GM21529 (cell line): ENCODE data around the gene ZRANB1.

Experiments used
- ATAC-seq: cut with Tn5 transposase; IDR thresholded peaks from one replicate; pipeline ENCODE4 v1.9.1; 2021; ENCODE audit not compliant: unreplicated experiment

Gene ZRANB1

DNA sequence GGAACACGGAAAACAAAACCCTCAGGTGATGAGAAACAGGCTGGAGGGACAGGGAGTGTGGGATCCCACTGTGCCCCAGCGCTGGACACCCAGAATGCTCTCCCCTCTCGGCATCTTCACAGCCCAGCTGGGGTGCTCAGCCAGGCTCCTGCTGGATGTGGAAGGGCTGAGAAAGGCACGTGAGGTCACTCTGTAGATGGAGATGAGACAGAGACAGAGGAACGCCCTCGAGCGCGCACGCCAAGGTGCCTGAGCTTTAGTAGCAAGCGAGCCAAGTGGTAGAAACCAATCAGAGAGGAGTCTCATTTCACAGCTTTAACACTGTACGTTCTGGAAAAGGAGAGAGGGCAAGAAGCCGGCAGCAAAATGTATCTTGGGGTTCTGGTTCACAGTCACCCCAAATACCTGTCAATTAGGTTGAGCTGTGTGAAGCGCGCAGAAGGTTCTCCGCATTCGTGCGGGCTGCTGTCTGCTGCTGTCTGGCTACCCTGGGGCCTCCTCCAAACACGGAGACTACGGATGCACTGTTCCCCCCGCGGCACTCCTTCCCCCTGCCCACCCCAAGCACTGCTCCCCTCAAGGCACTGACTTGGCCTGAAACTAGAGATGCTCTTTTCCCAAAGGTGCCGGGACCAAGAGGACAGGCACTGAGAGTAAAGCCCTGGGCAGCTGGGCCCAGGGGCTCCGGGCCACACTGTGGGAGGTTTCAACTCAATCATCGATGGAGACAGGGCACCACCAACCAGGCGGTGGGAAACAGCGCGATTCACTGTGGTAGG, 91.4 kb downstream of the ZRANB1 start:
- ATAC-seq: no peak

DNA sequence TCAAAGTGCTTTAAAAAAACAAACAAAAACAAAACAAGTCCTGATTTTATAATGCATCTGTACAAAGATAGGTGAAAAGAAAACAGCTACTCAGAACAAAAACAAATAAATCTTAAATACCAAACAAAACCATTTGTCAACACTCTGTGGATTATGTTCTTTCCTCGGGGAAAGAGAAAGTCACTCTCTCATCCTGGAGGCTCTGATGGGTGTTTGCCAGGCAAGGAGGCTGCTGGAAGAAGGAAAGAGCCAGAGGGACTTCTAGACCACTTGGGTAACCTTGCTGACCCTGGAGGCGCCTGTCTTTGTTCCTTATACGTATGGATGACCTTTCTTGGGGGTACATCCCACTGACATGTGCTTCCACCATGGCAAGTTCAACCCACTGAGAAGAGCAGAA, 92.8 kb downstream of the ZRANB1 start:
- ATAC-seq: no peak

DNA sequence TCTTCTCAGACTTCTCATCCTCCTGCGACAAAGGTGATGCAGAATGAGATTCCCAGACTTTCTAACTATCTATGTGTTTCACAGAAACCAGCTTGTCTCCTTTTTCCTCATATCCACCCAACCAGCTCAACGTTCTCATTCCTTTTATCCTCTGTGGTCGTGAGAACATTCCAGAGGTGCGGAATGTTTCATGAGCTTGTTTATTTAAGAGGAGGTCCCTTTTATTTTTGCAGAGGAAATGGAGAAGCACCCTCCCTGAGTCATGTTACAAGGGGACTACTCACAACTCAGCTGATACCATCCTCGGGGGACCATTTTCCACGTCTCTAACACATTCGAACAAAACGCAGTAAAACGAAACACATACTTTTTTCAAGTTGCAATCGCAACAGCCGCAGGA, 93.2 kb downstream of the ZRANB1 start:
- no peak for ATAC-seq

DNA sequence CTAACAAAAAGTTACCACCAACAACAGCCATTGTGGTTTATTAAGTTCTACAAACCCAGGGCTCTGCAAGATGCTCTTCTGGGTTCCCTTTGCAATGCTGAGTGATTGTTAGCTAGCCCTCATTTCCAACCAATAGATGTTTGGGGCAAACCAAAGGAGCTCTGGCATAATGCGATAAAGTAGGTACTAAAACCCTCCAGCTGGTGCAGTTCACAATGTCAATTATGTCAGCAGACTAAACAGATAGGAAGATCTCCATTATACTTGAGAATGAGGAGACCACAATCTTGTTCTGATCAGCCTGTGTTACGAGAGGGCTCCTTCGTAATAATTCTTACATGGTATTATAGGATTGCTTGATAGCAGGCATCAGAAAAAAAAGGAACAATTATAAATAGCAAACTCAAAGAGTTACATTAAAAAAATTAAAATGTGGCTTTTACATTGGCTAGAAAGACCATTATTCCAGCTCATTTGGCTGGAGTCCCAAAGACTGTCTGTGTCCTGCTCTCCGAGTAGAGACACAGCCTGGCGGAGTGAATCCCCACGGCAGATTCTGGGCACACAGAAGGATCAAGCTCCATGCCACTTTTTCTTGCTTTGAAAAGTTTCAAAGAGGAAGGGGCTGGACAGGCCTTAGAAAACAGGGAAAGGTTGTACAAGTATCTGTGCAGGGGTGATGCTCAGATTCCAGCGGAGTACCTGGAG, 93.8 kb downstream of the ZRANB1 start:
- no peak for ATAC-seq

DNA sequence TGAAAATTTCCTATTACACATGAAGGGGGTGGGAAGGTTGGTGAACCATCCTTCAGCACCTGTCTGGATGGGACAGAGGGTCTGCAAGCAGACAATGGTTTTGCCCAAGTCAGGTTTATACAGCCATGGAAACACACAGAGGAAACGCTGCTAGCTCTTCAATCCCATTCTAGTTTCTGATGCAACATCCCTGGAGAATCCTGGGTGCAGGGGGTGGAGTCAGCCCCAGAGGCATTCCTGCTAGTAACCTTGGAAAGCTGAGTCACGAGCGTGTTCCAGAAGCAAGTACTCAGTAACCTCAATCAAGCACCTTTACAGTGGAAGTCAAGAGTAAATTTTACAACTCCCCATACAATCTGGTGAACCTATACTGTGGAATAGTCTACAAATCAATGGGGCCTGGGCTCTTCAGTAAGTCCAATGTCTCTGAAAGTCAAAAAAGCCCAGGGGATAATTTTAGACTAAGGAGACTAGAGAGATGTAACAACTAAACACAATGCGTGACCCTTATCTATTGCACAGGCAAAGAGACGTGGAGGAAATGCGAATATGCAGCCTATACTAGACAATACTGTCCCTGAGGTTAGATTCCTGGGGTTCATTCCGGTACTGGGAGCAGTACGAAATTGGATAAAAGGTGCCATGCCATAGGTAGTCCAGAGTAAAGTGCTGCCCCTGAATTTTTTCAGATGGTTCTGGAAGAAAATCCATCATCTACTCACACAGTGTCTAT, 95.4 kb downstream of the ZRANB1 start:
- no peak for ATAC-seq
